ENCODE data around the gene CACNB2.

CACNB2 gene

DNA sequence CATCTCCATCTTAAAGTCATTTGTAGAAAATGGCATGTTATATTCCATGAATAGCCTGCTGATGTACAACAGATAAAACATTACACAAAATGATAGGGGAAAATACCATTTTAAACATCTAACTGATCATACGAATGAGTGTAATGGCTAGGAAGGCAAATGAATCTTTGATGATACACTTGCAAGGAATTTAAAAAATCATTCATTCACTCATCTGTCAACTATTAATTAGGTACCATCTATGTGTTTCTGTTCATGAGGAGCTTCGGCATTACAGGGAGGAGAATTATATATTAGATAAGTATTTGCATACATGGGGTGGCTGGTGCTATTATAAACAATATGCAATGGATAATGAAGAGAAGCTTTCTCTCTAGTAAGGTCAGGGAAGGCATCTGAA, 183.7 kb downstream of the CACNB2 start:
- Mint-ChIP-seq H3K36me3 (no peaks in the 10 kb centered on the region), H3K27ac (no peak overlapping the region), H3K4me1 (no peaks in the 10 kb centered on the region), H3K27me3 (peaks cover 0 to 6% of the 10 kb centered on the region in 2 donors), H3K9me3 (peaks cover 0 to 3% of the 10 kb centered on the region in 2 donors), H3K4me3 (no peak overlapping the region)
- no peak for ATAC-seq (replicated peaks)
- DNase-seq = no peak

DNA sequence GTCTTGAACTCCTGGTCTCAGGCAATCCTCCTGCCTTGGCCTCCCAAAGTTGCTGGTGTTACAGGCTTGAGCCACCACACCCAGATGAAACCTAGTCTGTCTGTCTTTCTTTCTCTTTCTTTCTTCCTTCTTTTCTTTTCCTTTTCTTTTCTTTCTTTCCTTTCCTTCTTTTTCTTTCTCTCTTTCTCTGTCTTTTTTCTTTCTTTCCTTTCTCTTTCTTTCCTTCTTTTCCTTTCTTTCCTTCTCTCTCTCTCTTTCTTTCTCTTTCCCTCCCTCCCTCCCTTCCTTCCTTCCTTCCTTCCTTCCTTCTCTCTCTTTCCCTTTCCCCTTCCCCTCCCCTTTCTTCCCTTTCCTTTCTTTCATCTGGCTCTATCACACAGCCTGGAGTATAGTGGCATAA, 185.2 kb downstream of the CACNB2 start:
- peaks cover 0 to 6% of the 10 kb centered on the region in 2 donors for H3K27me3 Mint-ChIP-seq
- H3K36me3 Mint-ChIP-seq = no peaks in the 10 kb centered on the region
- peaks cover 0 to 1% of the 10 kb centered on the region in 2 donors for H3K9me3 Mint-ChIP-seq
- DNase-seq = no peak
- H3K4me3 Mint-ChIP-seq = no peak overlapping the region
- ATAC-seq (replicated peaks) = no peak
- H3K4me1 Mint-ChIP-seq = no peaks in the 10 kb centered on the region
- no peak overlapping the region for H3K27ac Mint-ChIP-seq

- no peak overlapping the region for H3K27ac Mint-ChIP-seq
- ATAC-seq (replicated peaks) = no peak
- no peaks in the 10 kb centered on the region for H3K36me3 Mint-ChIP-seq
- no peak overlapping the region for H3K4me3 Mint-ChIP-seq
- H3K27me3 Mint-ChIP-seq = peaks cover 0 to 6% of the 10 kb centered on the region in 2 donors
- H3K4me1 Mint-ChIP-seq = no peaks in the 10 kb centered on the region
- no peak for DNase-seq
- peaks cover 0 to 1% of the 10 kb centered on the region in 2 donors for H3K9me3 Mint-ChIP-seq
Observed at GRCh38 chr10:18325889-18326531, 185.8 kb downstream of the CACNB2 start.

- Mint-ChIP-seq H3K4me3 (no peak overlapping the region), H3K27me3 (peaks cover 0 to 6% of the 10 kb centered on the region in 2 donors), H3K36me3 (no peaks in the 10 kb centered on the region), H3K27ac (no peak overlapping the region), H3K4me1 (no peaks in the 10 kb centered on the region), H3K9me3 (peaks cover 0 to 1% of the 10 kb centered on the region in 2 donors)
- ATAC-seq (replicated peaks) = no peak
- no peak for DNase-seq
Observed at GRCh38 chr10:18328941-18329340, 188.7 kb downstream of the CACNB2 start.

- DNase-seq (no peak), ATAC-seq (replicated peaks) (no peak)
- H3K9me3 Mint-ChIP-seq = no peaks in the 10 kb centered on the region
- no peak overlapping the region for H3K27ac Mint-ChIP-seq
- no peaks in the 10 kb centered on the region for H3K36me3 Mint-ChIP-seq
- peaks cover 0 to 6% of the 10 kb centered on the region in 2 donors for H3K27me3 Mint-ChIP-seq
- no peak overlapping the region for H3K4me3 Mint-ChIP-seq
- H3K4me1 Mint-ChIP-seq = no peaks in the 10 kb centered on the region
Observed at GRCh38 chr10:18332048-18332447, 191.8 kb downstream of the CACNB2 start.

DNA sequence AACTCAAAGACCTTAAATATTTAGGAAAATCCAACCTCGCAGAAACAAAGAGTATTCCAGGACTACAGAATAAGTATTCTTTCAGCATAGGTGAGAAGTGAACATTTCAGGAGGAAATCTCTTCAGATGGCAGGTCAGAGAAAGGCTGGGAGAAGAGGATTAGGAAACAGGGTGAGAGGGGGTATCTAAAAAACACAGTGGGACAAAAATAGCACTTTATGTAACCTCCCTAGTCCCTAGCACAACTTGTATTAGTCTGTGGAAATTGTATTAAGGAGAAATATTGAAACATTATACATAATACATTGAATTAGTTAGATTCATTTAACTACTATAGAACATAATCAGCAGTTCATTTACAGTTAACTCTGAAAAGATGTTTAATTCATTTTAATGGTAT, 192.3 kb downstream of the CACNB2 start:
- no peaks in the 10 kb centered on the region for H3K9me3 Mint-ChIP-seq
- H3K27me3 Mint-ChIP-seq = peaks cover 0 to 5% of the 10 kb centered on the region in 2 donors
- no peak overlapping the region for H3K4me3 Mint-ChIP-seq
- H3K36me3 Mint-ChIP-seq = no peaks in the 10 kb centered on the region
- H3K4me1 Mint-ChIP-seq = no peaks in the 10 kb centered on the region
- H3K27ac Mint-ChIP-seq = no peak overlapping the region
- ATAC-seq (replicated peaks) (no peak), DNase-seq (no peak)

DNA sequence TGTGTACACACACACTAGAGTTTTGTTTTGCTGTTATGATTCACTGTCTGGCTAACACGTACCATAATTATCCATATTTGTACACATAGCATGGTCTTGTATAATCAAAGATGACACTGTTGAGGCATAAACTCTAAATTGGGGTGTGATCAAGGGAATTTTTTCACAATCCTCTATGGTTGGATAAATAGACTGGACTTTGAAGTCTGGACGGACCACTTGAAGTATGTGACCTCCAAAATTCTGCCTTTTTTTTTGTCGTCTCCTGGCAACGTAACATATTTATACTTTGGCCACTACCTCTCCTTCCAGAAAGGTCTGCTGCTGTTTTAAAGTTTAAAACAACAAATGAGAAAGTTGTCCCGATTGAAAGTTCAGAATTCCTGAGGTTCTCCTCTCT, 193.4 kb downstream of the CACNB2 start:
- Mint-ChIP-seq H3K9me3 (no peaks in the 10 kb centered on the region), H3K27ac (no peak overlapping the region), H3K27me3 (no peaks in the 10 kb centered on the region), H3K36me3 (no peaks in the 10 kb centered on the region), H3K4me1 (no peaks in the 10 kb centered on the region), H3K4me3 (no peak overlapping the region)
- ATAC-seq (replicated peaks) = no peak
- DNase-seq = no peak

GRCh38 chr10:18334116-18334867, 194.1 kb downstream of the CACNB2 start:
- Mint-ChIP-seq H3K9me3 (no peaks in the 10 kb centered on the region), H3K4me3 (no peak overlapping the region), H3K27me3 (no peaks in the 10 kb centered on the region), H3K36me3 (no peaks in the 10 kb centered on the region), H3K4me1 (no peaks in the 10 kb centered on the region), H3K27ac (no peak overlapping the region)
- ATAC-seq (replicated peaks) (no peak), DNase-seq (no peak)

GRCh38 chr10:18340496-18341051, 200.3 kb downstream of the CACNB2 start:
- DNase-seq (no peak), ATAC-seq (replicated peaks) (no peak)
- no peak overlapping the region for H3K4me3 Mint-ChIP-seq
- H3K9me3 Mint-ChIP-seq = no peaks in the 10 kb centered on the region
- no peaks in the 10 kb centered on the region for H3K4me1 Mint-ChIP-seq
- H3K27me3 Mint-ChIP-seq = no peaks in the 10 kb centered on the region
- H3K27ac Mint-ChIP-seq = no peak overlapping the region
- H3K36me3 Mint-ChIP-seq = no peaks in the 10 kb centered on the region

DNA sequence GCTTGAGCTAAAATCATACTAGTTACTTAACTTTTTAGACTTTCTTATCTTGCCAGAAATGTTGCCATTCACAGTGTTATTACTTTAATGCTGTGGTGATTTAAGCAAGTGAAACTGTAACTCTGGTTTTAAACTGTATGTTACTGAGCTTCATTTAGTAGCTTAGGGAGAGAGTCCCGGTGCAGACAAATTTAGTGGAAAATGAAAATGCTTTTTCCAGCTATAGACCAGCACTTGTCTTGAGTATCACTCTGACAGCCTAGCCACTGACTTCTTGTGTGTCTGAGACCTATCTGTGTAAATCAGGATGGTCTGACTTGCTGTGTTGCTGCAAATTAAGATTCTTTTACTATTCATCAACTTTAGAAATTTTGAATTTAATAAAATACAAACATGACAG, 200.8 kb downstream of the CACNB2 start:
- Mint-ChIP-seq H3K27me3 (no peaks in the 10 kb centered on the region), H3K4me3 (no peak overlapping the region), H3K27ac (no peak overlapping the region), H3K9me3 (no peaks in the 10 kb centered on the region), H3K4me1 (no peaks in the 10 kb centered on the region), H3K36me3 (no peaks in the 10 kb centered on the region)
- DNase-seq (no peak), ATAC-seq (replicated peaks) (no peak)

GRCh38 chr10:18343573-18343972, 203.3 kb downstream of the CACNB2 start:
- H3K4me1 Mint-ChIP-seq = no peaks in the 10 kb centered on the region
- no peaks in the 10 kb centered on the region for H3K9me3 Mint-ChIP-seq
- H3K36me3 Mint-ChIP-seq = no peaks in the 10 kb centered on the region
- H3K27me3 Mint-ChIP-seq = no peaks in the 10 kb centered on the region
- H3K4me3 Mint-ChIP-seq = no peak overlapping the region
- ATAC-seq (replicated peaks) (no peak), DNase-seq (no peak)
- H3K27ac Mint-ChIP-seq = no peak overlapping the region

- no peak for ATAC-seq (replicated peaks)
- Mint-ChIP-seq H3K36me3 (no peaks in the 10 kb centered on the region), H3K9me3 (no peaks in the 10 kb centered on the region), H3K4me1 (peaks cover under 1 to 2% of the 10 kb centered on the region in 2 donors), H3K4me3 (no peak overlapping the region), H3K27me3 (no peaks in the 10 kb centered on the region), H3K27ac (no peak overlapping the region)
- DNase-seq = no peak
Observed at GRCh38 chr10:18345308-18345707, 205.1 kb downstream of the CACNB2 start.

- peaks cover 7 to 11% of the 10 kb centered on the region in 2 donors for H3K4me1 Mint-ChIP-seq
- DNase-seq (no peak), ATAC-seq (replicated peaks) (no peak)
- no peaks in the 10 kb centered on the region for H3K27me3 Mint-ChIP-seq
- no peak overlapping the region for H3K4me3 Mint-ChIP-seq
- no peaks in the 10 kb centered on the region for H3K36me3 Mint-ChIP-seq
- no peak overlapping the region for H3K27ac Mint-ChIP-seq
- no peaks in the 10 kb centered on the region for H3K9me3 Mint-ChIP-seq
Observed at GRCh38 chr10:18350340-18350739, 210.1 kb downstream of the CACNB2 start.

GRCh38 chr10:18351421-18351820, 211.2 kb downstream of the CACNB2 start:
- no peaks in the 10 kb centered on the region for H3K36me3 Mint-ChIP-seq
- H3K4me1 Mint-ChIP-seq = peaks cover 7 to 11% of the 10 kb centered on the region in 2 donors
- H3K4me3 Mint-ChIP-seq = no peak overlapping the region
- no peaks in the 10 kb centered on the region for H3K9me3 Mint-ChIP-seq
- ATAC-seq (replicated peaks) = no peak
- no peak for DNase-seq
- no peak overlapping the region for H3K27ac Mint-ChIP-seq
- no peaks in the 10 kb centered on the region for H3K27me3 Mint-ChIP-seq

- H3K36me3 Mint-ChIP-seq = no peaks in the 10 kb centered on the region
Observed at GRCh38 chr10:18352175-18352574, 212.0 kb downstream of the CACNB2 start.

More at GRCh38 chr10:18352175-18352574, 212.0 kb downstream of the CACNB2 start:
- Mint-ChIP-seq H3K9me3 (no peaks in the 10 kb centered on the region), H3K27me3 (no peaks in the 10 kb centered on the region), H3K27ac (no peak overlapping the region), H3K4me1 (peaks cover 7 to 11% of the 10 kb centered on the region in 2 donors), H3K4me3 (no peak overlapping the region)
- ATAC-seq (replicated peaks) = no peak
- no peak for DNase-seq

All from stimulated activated naive B cell treated with anti-CD40 and anti-IgM and Interleukin-4, amounts not matched to agents 10 μg/mL and 1 μg/mL and 100 μg/mL, for 72 hours (primary cell).